ENCODE measurements around the gene GNB1L. TPM values are rescaled to one million over a fixed set of nuclear protein-coding genes. Genes with fewer than 3 reads are reported as not detected.

GNB1L gene, protein sequence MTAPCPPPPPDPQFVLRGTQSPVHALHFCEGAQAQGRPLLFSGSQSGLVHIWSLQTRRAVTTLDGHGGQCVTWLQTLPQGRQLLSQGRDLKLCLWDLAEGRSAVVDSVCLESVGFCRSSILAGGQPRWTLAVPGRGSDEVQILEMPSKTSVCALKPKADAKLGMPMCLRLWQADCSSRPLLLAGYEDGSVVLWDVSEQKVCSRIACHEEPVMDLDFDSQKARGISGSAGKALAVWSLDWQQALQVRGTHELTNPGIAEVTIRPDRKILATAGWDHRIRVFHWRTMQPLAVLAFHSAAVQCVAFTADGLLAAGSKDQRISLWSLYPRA
- polyA plus RNA-seq (ENCODE audit: insufficient read length in 4 of 4), result 1 to 10 TPM; 2.8 to 6.6 (median 5.3) TPM

DNA sequence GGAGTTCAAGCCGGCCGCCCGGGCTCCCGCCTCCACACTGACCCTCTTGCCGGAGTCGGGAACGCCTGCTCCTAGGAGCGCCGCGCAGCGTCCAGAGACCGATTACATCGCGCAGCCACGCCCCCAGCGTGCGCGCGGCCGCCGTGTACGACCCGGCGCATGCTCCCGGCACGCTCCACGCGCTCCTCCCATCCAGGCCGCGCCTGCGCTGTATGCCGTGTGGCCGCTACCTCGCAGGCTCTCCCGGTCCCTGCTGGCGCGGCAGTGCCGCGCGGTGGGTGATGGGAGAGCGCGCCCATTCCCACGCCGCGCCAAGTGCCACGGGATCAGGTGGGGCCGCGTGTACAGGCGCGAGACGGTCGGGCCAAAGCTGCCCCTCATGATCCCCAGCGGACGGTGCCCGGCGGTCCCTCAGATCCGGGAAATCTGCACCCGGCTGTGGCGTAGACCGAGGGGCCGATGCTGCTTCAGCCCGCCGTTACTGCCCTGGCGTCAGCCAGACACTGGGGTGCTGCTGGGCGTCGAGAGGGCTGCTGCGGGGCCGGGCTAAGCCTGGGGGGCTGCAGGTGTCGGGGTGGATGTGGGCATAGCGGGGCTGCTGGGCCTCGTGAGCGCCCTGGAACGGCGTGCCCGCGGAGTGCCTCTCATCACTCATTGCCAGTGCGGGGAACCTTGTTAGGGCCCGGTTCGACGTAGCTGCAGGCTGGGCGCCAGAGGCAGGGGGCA, at the start of gene GNB1L, which contains the start of gene RTL10:
Gene GNB1L (minus strand): TSS at position 97 of the 726 bp plus-strand sequence. CDS start 33,519 bp downstream, outside the sequence.
Gene RTL10 (minus strand): TSS at position 97 of the 726 bp plus-strand sequence. CDS start 2,613 bp downstream, outside the sequence.
- peak; percentile 87 to 94 (median 91) for DNase-seq (ENCODE audit: low read depth in 4 of 4, low spot score in 2 of 4)

DNA sequence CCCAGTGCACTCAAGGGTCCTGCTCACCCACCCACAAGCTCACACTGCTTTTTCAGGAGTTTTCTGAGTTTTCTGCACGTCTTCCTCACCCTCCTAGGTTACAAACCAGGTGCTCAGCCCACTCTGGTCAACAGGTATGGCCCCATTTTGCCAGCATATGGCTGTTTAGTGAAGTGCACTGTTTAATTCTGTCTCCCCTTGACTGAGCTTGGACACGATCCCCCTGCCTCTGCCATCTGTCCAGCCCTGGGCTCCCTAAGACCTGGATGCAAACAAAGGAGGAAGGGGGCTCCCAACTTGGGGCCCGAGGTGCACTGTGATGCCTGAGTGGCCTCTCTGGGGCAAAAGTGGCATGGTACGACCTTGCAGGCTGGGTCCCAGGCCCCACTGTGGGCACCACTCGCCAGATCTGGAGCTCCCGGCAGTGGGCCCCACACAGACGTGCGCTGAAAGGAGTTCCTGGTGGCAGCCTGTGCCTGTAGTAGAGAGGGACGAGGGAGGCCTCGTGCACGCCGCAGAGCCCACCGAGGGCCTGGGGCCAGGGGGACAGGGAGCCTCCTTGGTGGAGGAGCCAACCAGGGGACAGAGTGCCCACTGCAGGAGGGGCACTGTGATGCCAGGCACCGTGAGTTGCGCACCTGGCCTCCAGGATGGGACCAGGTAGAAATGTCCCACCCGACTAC, 49.6 kb upstream of the GNB1L start:
- DNase-seq (ENCODE audit: low read depth in 4 of 4, low spot score in 2 of 4), result no peak

DNA sequence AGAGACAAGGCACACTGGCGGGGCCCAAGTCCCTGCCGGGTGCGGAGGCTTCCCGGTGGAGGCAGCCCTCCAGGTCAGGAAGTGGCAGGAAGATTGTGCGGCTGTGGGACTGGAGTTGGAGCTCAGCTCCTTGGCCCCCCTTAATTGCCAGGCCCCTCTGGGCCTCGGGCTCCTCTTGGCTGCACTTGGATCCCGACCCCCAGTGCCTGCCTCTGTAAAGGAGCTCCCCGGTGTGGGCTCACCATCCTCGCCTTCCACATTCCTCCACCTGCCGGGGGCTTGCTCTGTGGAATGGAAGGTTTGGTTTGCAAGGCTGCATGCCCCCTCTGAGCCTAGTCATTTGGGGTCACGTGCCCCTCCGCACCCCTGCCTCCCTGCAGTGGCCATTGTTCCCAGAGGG, 48.8 kb upstream of the GNB1L start:
- no peak for DNase-seq (ENCODE audit: low read depth in 4 of 4, low spot score in 2 of 4)

DNA sequence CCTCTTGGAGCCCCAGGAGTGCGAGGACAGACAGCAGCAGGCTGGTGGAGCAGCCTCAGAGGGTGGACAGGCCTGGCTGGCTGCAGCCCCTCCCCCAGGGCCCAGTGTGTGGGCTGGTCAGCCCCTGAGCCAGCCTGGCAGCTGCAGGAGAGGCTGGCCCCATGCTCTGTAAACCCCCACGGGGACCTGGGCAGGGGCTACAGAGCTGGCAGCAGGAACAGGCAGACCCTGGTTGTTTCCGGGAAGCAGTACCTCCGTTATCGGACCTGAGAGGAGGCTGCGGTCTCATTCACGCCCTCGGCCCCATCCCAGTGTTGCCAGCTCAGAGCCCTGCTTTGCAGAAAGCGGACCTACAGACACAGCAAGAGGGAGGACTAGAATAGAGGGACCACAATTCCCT, 48.4 kb upstream of the GNB1L start:
- no peak for DNase-seq (ENCODE audit: low read depth in 4 of 4, low spot score in 2 of 4)

DNA sequence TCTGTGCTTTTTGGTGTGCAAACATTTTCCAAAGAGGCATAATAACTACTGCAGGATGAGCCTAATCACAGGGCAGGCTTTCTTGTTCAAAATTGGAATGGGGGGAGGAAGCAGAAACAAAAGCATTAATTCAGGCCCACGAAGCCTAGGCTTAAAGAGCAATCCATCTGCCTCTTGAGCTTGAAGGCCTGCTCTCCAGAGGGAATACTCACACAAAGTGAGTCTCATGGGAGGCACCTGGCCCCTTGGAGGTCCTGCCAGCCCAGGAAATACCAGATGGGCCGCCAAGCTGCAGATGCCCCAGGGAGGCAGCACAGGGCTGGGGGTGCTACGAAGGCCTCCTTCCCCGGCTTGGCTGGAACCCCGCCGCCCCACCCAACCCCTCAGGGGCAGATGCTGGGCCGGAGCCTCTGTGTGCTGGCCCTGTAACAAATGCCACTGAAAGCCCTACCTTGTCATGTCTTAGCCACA, 47.6 kb upstream of the GNB1L start:
- DNase-seq (ENCODE audit: low read depth in 4 of 4, low spot score in 2 of 4), result no peak

DNA sequence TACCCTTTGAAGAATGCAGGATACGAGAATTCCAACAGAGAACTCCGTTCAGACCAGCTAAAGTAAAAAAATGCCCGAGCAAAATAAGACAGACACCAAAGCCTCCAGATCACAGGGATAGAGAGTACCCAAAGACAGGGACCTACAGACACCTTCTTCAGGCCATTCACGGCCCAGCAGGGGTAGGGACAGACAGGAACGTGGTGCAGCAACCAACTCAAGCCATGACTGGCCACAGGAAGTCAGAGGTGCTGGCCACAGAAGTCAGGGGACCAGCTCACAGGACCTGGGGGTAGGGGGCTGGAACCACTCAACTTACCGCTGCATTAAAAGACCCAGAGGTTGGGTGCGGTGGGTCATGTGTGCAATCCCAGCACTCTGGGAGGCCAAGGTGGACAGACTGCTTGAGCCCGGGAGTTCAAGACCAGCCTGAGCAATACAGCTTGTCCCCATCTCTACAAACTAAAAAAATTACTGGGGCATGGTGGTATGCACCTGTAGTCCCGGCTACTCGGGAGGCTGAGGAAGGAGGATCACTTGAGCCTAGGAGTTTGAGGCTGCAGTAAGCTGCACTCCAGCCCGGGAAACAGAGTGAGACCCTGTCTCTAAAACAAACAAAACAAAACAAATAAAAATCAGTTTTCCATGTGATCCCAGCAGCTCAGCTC, 47.0 kb upstream of the GNB1L start:
- no peak for DNase-seq (ENCODE audit: low read depth in 4 of 4, low spot score in 2 of 4)

DNA sequence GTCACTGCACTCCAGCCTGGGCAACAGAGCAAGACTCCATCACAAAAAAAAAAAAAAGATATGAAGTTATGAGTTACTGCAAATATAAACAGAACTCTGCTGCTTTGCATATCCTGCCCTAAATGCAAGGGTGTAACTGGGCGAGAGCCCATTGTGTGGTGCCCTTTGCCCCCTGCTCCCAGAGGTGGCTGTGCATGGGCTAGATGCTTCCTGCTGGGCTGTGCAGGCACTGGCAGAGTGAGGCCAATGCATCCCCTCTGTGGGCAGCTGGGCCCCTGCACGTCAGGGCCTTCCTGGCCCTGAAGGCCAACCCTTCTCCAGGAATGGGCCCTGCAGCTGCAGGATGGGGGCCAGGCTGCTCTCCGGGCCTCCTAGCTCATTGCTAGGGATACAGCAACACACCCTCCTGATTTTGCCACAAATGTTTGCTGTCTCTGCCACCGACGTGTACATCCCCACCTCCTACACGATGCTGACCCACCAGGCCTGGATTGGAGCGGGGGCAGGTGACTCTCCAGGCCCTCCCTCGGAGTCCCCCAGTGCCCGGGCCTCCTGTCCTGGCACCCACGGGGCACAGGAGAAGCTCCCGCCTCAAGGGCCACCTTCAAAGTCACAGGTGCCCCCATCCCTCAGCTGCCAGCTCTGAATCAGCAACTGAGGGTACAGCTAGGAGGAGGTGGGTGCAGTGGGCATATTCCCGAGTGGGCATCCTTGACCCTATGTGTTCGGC, 46.2 kb upstream of the GNB1L start:
- no peak for DNase-seq (ENCODE audit: low read depth in 4 of 4, low spot score in 2 of 4)

DNA sequence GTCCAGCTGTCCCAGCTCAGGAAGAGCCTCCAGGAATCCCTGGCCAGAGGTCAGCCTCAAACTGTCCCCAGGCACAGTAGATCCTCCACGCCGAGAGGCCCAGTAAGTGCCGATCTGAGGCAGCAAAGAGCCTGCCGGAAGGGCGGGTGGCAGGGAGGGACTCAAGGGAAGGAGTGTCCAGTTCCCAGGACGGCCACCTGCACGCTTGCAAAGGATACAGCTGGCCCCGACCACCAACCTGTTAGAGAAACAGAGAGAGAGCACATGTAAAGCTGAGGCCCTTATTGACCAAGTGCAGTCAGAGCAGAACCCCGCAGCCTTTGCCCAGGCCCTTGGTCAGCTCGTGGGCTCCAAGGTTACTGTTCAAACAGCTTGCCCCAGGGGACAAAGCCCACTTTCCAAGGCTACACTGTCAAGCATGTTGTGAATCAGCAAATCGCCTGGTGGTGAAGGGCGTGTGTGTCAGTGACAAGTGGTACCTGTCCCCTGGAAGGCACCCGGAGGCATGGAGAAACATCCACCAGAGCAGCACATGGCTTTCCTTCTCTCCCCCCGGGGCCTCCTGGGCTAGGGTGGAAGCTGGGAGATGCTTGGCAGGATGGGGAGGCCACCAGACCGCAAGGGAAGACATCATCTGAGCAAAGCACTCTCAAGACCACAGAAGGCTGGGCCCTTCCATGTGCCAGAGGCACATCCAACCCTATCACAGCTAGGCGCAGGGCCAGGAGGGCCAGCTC, 44.3 kb upstream of the GNB1L start:
- no peak for DNase-seq (ENCODE audit: low read depth in 4 of 4, low spot score in 2 of 4)

DNA sequence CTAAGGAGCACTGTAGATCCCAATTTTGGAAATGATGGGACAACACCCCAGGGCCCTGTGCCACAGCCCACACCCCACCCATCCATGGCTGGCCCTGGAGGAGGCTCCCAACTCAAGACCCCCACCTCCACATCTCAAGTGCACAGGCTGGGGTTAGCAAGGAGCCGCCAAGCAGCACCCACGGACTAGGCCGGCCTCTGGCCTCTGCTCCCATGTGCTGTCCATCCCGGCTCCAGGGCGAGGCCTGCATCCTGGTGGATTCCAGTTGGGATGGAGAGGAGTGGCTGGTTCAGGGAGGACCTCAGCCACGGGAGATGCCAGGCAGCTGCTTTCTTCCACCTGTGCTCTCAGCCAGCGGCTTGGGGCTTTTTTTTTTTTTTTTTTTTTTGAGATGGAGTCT, 43.5 kb upstream of the GNB1L start:
- DNase-seq (ENCODE audit: low read depth in 4 of 4, low spot score in 2 of 4), result no peak

DNA sequence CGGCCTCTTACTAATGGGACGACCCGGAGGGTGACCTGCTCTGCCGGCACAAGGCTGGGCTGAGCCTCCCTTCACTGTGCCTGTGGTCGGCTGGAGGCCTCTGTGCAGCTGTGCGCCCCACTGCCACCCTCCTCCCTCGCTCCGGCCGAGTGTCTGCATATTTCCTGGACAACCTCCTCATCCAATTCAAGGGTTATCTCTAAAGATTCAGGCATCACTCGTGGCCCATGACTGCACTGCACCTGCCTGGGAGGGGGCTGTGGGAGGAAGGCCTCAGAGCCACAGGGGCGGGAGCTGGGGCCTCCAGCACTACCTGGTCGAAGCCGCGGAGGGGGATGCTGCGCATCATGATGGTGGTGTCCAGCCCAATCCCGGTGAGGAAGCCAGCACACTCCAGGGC, 43.1 kb upstream of the GNB1L start:
- no peak for DNase-seq (ENCODE audit: low read depth in 4 of 4, low spot score in 2 of 4)

DNA sequence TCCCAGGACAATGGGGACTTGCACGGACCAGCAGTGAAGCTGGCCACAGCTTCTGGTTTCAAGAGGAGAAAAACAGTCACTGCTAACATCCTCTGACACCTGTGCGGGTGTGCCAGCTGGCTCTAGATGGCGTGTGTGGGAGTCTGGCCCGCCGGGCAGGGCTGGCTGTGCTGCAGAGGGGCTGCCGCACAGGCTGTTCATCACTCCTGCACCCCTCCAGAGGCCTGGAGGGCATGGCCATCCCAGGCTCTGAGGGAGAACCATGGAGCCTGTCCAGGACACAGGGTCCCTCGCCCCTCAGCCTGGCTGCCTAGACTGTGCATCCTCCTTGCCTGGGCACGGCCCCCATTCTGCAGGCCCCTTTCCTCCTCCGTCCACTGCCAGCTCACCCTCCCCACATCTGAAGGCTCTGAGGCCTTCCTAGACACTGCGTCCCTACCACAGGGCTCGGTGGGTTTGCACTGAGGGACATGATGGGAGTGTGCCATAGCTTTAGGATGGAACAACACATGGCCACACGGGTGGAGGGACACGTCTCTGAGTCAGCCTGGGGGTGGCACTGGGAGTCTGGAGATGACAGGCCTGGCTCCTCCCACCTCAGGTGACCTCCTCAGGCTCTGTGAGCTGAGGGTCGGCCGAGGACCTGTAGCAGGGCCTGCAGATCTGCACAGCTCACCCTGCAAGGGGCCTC, 42.1 kb upstream of the GNB1L start:
- no peak for DNase-seq (ENCODE audit: low read depth in 4 of 4, low spot score in 2 of 4)

DNA sequence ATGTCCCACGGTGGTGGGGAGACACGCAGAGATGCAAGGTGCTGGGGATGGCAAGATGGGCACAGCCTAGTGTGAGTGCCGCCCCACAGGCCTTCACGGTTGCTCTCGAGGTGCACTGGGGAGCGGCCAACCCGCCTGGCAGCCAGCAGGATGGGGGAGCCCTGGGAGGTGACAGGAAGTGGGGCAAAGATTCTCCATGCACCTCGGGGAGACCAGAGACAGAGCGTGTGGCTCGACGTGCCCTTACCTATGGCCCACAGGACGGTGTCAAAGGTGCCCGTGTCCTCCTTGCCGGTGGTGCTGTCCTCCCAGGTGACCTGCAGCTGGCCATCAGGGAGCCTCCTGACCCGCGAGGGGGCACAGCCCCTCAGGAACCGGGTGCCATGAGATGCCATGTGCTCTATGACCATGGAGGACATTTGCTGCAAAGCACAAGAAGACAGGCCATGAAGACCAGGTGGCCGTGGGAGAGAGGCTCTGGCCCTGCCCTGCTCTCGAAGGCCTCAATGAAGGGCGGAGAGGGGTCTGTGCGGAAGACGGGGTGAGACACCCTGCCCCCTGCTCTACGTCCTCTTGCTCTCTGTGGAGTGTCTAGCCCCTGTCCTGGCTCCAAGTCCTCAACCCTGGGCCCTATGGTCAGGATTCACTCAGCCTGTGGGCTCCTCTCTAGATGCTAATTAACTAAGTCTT, 40.6 kb upstream of the GNB1L start:
- DNase-seq (ENCODE audit: low read depth in 4 of 4, low spot score in 2 of 4), result no peak

DNA sequence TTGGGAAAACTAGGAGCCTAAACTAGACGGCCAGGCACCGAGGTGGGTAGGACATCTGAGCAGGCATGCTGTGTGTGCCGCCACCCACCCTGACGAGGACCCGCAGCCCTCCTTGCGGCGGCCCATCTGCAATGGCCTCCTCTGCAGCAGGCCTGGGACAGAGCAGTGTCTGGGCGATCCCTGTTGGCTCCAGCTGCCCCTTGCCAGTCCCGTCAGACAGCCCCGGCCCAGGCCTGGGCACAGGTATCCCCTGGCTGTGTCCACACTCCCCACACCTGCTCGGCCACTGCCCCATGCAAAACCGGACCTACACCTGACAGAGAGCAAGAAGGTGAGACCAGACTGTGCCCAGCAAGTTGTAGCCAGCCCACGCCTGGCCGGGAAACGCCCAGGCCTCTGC, 38.7 kb upstream of the GNB1L start:
- DNase-seq (ENCODE audit: low read depth in 4 of 4, low spot score in 2 of 4), result no peak

DNA sequence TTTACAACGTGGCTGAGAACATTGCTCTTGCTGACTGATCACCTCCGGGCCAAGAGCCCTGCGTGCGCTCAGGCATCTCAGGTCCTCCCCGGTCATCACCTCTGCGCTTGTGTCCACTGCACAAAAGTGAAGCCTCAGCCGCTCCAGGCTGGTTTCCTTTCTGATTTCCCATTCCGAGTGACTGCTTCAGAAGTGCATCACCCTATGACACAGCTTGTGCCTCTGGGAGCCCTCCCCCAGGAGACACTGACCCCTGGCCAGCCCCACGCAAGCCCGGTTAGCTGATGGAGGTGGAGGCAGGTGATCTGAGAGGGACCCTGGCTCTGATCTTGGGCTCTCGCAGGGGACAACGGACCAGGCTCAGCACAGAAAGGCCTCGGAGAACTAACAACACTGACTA, 38.3 kb upstream of the GNB1L start:
- DNase-seq (ENCODE audit: low read depth in 4 of 4, low spot score in 2 of 4), result no peak

DNA sequence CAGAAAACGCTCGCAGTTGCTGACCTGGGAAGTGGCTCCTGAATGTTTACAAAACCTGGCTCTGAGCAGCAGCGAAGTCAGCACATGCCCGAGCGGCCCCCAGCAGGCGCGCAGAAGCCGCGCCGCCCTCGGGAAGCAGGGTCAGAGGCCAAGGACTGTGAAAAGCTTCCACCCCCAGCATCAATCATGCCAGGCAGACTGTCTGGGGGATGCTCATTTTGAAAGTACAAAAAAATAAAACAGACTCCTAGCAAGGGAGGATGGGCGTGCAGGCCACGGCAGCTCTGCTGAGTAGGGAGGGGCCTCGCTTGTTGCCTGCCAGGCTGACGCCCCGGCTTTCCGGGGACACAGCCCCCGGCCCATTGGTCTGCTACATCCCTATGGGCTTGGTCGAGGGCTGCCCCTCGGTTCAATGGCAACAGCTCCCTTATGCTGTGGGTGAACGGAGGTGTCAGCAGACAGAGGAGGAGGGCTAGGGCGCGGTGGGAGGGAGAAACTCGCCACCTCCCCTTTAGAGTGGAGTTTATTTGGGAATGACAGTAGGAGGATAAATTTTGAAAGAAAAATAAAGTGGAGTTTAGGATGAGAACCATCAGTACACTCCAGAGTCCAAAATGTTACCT, 37.7 kb upstream of the GNB1L start:
- no peak for DNase-seq (ENCODE audit: low read depth in 4 of 4, low spot score in 2 of 4)

DNA sequence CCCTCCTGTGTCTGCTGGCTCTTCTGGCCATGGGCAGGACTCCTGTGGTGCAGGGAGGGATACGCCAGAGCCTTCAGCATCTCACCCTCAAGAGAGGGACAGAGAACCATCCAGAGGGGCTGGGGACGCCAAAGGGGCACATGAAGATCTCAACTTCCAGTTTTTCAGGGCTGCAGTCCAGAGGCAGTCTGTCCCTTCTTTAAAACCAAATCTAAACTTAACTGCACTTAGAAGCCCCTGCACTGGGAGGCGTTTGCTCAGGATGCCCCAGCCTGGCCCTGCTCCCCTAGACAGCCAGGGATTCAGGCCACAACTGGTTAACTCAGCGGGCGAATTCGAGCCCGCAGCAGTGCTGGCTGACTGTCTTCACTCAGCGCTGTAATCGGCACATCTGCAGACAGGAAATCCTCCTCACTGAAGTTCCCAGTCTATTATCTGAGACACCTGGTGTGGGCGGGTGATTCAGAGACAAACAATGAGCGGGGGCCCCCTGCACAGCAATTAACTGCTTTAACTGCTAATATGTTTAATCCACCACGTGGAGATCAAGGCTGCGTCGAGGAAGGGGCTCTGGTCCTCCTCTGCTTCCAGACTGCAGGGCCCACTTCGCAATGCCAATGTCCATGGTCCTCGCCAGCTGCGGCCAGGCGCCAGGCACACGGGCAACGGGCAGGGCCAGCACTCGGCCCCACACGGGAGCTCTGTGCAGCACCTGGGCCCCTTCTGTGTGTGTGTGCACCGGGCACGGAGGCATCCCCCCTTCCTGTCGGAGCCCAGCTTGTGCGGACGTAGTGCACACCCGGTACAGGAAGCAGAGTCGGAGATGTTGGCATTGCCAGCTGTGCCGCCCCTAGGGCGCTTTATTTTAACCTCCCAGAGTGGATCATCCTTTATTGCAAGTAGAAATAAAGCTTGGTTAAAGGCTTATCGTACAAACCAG, 36.9 kb upstream of the GNB1L start:
- no peak for DNase-seq (ENCODE audit: low read depth in 4 of 4, low spot score in 2 of 4)
